ENCODE measurements around the gene BRD7. TPM values are rescaled to one million over a fixed set of nuclear protein-coding genes. Genes with fewer than 3 reads are reported as not detected.

BRD7 gene
- total and polyA plus RNA-seq, 10 of the 15 experiments (the other 5 are each of a cell fraction or from before 2014, with no cell fraction given): 16.9 to 74.7 (median 52.0) TPM

DNA sequence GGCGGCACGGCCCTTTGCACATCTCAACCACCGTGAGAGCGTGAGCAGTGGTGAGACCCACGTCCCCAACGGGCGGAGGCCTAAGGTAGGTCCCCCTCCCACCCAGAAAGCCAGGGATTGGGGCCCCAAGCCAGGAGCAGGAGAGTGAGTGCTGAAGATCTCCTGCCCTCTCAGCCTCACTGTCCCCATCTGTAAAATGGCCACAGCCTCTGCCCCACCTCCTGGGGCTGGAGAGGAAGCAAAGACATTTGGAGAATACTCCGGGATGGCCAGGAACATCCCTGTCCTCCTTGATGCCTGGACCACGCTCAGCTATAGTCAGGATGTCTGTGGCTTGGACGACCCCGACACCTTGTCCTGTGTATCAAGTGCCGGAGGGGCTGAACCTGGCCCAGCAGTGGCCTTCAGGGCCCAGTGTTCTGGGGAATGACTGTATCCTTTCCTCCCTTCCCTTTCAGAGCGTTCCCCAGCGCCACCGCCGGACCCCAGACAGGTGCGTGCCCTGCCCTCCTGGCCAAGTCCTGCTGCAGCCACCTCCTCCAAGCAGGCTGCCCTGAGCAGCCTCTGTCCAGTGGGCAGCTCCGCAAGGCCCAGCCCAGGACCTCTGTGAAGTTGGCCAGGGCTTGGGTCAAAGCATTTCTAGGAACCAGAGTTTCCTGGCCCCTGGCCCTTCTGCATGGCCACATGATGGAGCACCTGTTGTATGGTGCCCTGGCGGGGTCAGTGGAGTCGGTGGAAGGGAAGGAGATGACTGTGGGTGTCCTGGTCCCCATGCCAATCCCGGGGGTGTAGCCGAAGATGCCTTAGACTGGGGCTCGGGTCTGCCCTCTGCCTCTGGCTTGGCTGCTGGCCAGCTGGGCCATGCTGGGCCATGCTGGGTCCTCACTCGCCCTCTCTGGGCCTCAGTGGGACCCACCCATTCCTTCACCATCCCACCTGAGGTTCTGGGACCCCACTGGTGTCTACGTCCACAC, 64.0 kb downstream of the BRD7 start (continued):
- TF ChIP-seq, protein P1, sequence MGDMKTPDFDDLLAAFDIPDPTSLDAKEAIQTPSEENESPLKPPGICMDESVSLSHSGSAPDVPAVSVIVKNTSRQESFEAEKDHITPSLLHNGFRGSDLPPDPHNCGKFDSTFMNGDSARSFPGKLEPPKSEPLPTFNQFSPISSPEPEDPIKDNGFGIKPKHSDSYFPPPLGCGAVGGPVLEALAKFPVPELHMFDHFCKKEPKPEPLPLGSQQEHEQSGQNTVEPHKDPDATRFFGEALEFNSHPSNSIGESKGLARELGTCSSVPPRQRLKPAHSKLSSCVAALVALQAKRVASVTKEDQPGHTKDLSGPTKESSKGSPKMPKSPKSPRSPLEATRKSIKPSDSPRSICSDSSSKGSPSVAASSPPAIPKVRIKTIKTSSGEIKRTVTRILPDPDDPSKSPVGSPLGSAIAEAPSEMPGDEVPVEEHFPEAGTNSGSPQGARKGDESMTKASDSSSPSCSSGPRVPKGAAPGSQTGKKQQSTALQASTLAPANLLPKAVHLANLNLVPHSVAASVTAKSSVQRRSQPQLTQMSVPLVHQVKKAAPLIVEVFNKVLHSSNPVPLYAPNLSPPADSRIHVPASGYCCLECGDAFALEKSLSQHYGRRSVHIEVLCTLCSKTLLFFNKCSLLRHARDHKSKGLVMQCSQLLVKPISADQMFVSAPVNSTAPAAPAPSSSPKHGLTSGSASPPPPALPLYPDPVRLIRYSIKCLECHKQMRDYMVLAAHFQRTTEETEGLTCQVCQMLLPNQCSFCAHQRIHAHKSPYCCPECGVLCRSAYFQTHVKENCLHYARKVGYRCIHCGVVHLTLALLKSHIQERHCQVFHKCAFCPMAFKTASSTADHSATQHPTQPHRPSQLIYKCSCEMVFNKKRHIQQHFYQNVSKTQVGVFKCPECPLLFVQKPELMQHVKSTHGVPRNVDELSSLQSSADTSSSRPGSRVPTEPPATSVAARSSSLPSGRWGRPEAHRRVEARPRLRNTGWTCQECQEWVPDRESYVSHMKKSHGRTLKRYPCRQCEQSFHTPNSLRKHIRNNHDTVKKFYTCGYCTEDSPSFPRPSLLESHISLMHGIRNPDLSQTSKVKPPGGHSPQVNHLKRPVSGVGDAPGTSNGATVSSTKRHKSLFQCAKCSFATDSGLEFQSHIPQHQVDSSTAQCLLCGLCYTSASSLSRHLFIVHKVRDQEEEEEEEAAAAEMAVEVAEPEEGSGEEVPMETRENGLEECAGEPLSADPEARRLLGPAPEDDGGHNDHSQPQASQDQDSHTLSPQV (IDR thresholded peaks at IDR 0.05): no peak

DNA sequence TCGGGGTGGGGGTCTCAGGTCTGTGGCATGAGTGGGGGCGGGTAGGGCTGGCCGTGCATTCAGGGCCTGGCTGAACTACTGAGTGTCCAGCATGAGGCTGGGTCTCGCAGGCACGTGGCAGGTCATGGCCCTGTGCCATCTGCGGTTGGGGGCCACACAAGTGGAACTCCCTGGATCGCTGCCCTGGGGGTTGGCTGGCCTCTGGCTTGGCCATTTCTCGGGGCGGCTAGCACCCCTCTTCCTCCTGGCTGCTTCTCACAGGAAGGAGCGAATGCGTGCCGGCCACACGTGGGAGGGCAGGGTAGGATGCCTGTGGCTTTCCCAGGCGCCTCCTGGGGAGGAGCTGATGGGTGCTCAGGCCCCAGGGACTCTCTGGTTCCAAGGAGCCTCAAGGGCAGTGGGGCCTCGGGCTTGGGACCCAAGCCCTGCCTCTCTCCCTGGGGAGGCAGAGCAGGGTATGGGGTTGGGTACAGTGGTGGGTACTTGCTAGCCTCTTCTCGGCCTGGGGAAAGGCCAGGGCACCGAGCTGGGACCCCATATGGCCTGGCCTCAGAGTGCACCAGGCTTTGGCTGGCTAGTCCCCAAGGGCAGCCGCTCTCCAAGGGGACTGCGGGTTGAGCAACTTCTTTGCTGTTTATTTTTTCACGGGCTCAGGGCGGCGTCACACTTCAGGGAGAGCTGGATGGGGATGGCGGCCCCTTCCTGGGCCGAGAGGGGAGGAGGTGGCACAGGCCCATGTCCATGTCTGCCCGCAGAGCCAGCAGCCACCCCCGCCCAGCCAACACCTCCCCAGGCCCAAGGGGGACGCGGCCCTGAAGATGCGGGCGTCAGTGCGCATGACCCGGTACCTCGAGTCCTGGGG, 65.0 kb downstream of the BRD7 start:
- WGBS (ENCODE audit: insufficient coverage, insufficient replicate concordance, low lambda C conversion rate, missing lambda C conversion rate): 91% methylated on average over 30 of the region's 33 CpGs
- H3K9me3 ChIP-seq (replicated peaks; ENCODE audit: control insufficient read depth, insufficient read depth, low read length): no peaks in the 10 kb centered on the region
- H4K20me1 ChIP-seq (ENCODE audit: control insufficient read depth, insufficient read depth): no peaks in the 10 kb centered on the region
- ChIA-PET RAD21 (ENCODE audit: unreplicated experiment) (interaction anchor here (0.6 kb wide), 1 partner anchor 15 kb away, joined by 3 read pairs; no protein-coding TSS in a partner anchor), POLR2A (no interaction called here), CTCF (no interaction called here), SMC1A (ENCODE audit: uncharacterized antibody, unreplicated experiment) (no interaction called here)
- no peak overlapping the region for H3K27ac ChIP-seq (ENCODE audit: control insufficient read depth, insufficient read depth)
- no peaks in the 10 kb centered on the region for H3K79me2 ChIP-seq (ENCODE audit: control insufficient read depth, insufficient read depth, low read length)
- peaks cover 8 to 18% of the 10 kb centered on the region in 2 experiments for H3K36me3 ChIP-seq (ENCODE audit: control insufficient read depth in 2 of 2, insufficient read depth in 2 of 2, low read length in 1 of 2)
- DNase-seq (ENCODE audit: low read depth, low spot score): no peak
- FAIRE-seq: no peak
- no peaks in the 10 kb centered on the region for H3K4me1 ChIP-seq (ENCODE audit: control insufficient read depth, insufficient read depth, low read length)
- no peaks in the 10 kb centered on the region for H3K27me3 ChIP-seq (replicated peaks in 1 of 2; ENCODE audit: control insufficient read depth in 2 of 2, insufficient read depth in 2 of 2, low read length in 1 of 2)
- TF ChIP-seq, protein P2, sequence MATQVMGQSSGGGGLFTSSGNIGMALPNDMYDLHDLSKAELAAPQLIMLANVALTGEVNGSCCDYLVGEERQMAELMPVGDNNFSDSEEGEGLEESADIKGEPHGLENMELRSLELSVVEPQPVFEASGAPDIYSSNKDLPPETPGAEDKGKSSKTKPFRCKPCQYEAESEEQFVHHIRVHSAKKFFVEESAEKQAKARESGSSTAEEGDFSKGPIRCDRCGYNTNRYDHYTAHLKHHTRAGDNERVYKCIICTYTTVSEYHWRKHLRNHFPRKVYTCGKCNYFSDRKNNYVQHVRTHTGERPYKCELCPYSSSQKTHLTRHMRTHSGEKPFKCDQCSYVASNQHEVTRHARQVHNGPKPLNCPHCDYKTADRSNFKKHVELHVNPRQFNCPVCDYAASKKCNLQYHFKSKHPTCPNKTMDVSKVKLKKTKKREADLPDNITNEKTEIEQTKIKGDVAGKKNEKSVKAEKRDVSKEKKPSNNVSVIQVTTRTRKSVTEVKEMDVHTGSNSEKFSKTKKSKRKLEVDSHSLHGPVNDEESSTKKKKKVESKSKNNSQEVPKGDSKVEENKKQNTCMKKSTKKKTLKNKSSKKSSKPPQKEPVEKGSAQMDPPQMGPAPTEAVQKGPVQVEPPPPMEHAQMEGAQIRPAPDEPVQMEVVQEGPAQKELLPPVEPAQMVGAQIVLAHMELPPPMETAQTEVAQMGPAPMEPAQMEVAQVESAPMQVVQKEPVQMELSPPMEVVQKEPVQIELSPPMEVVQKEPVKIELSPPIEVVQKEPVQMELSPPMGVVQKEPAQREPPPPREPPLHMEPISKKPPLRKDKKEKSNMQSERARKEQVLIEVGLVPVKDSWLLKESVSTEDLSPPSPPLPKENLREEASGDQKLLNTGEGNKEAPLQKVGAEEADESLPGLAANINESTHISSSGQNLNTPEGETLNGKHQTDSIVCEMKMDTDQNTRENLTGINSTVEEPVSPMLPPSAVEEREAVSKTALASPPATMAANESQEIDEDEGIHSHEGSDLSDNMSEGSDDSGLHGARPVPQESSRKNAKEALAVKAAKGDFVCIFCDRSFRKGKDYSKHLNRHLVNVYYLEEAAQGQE (IDR thresholded peaks at IDR 0.05; ENCODE audit: low read depth, low read length): no peak
- TF ChIP-seq EGR1 (IDR thresholded peaks at IDR 0.05; ENCODE audit: borderline replicate concordance in 1 of 2, low read depth in 2 of 2, low read length in 2 of 2) (no peak), CBX3 (IDR thresholded peaks at IDR 0.05; ENCODE audit: borderline replicate concordance, low read depth) (no peak), NRF1 (conservative IDR thresholded peaks at IDR 0.05; ENCODE audit: low read depth, low read length) (no peak), MEF2A (IDR thresholded peaks at IDR 0.05; ENCODE audit: insufficient read depth, low read depth, low read length) (no peak), POLR2A (IDR thresholded peaks at IDR 0.05; ENCODE audit: low read depth, low read length) (peak; percentile 44)
- TF ChIP-seq, protein P3, sequence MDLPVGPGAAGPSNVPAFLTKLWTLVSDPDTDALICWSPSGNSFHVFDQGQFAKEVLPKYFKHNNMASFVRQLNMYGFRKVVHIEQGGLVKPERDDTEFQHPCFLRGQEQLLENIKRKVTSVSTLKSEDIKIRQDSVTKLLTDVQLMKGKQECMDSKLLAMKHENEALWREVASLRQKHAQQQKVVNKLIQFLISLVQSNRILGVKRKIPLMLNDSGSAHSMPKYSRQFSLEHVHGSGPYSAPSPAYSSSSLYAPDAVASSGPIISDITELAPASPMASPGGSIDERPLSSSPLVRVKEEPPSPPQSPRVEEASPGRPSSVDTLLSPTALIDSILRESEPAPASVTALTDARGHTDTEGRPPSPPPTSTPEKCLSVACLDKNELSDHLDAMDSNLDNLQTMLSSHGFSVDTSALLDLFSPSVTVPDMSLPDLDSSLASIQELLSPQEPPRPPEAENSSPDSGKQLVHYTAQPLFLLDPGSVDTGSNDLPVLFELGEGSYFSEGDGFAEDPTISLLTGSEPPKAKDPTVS (IDR thresholded peaks at IDR 0.05; ENCODE audit: low read depth, low read length): no peak
- in situ Hi-C loops (cut with MboI) (no loop called here), intact Hi-C loops (cut with micrococcal nuclease; ENCODE audit: unreplicated experiment) (no loop called here)
- no peak overlapping the region for H3K4me3 ChIP-seq
- no peak overlapping the region for H3K4me2 ChIP-seq (ENCODE audit: control insufficient read depth, insufficient read depth)
- ATAC-seq: no peak
- no TSS peak for BruUV-seq (replicated peaks)
- H2AFZ ChIP-seq (ENCODE audit: control insufficient read depth, low read depth, low read length): no peak overlapping the region
- no peak overlapping the region for H3K9ac ChIP-seq (ENCODE audit: control insufficient read depth, insufficient read depth, low read length)

Measured in GM12878 (cell line).